PC-9 (cell line): Measurements from ENCODE around the gene FGD4. TPM values are rescaled to one million over a fixed set of nuclear protein-coding genes. Genes with fewer than 3 reads are reported as not detected.
"Not testable (repeated sequence)": the region's sequence is repeated elsewhere in the genome, so short reads cannot be mapped to it uniquely, and the experiment has no call there.

Experiments
- BruUV-seq: library from RNA; stranded (reverse); fragments of 400-500 nt; replicated peaks from 2 replicates; lab custom pipeline; 2021; lab: Mats Ljungman, UMichigan
- CTCF ChIA-PET: fragments of 300-600 bp; sonication (Branson Sonifier 250); formaldehyde crosslinking; loops from one replicate; lab custom pipeline; 2022; ENCODE audit warnings: antibody characterized with exemption; lab: Charles Lee
- POLR2A ChIA-PET: fragments of 300-600 bp; sonication (Branson Sonifier 250); formaldehyde crosslinking; loops from one replicate; lab custom pipeline; 2022; ENCODE audit warnings: antibody characterized with exemption; ENCODE audit not compliant: unreplicated experiment; lab: Charles Lee
- DNase-seq, 2 experiments: peaks; one replicate each; pipeline versions ENCODE4 v3.0.0 to v3.0.0-alpha.2; 2015 to 2022; ENCODE audit warnings: mixed read lengths in 1 of 2
- H2AFZ ChIP-seq: fragments of 200-600 bp; sonication (generic); 2 replicates; pipeline ENCODE4 v1.8.1; 2017; ENCODE audit warnings: antibody characterized with exemption
- H3F3A ChIP-seq: fragments of 200-600 bp; sonication (generic); 2 replicates; pipeline ENCODE4 v1.8.1; 2017; ENCODE audit warnings: antibody characterized with exemption, mild to moderate bottlenecking, low read depth; ENCODE audit not compliant: insufficient read depth
- H3K27ac ChIP-seq: fragments of 200-600 bp; sonication (generic); 2 replicates; pipeline ENCODE4 v1.6.1; 2016; ENCODE audit warnings: mixed run types
- H3K27me3 ChIP-seq: fragments of 200-600 bp; sonication (generic); 2 replicates; pipeline ENCODE4 v1.6.1; 2016; ENCODE audit warnings: low read depth, mixed run types; ENCODE audit not compliant: insufficient read depth
- H3K36me3 ChIP-seq: fragments of 200-600 bp; sonication (generic); 2 replicates; pipeline ENCODE4 v1.6.1; 2016; ENCODE audit warnings: low read depth, mixed run types
- H3K4me1 ChIP-seq: fragments of 200-600 bp; sonication (generic); replicated peaks from 2 replicates; pipeline ENCODE4 v1.6.1; 2016; ENCODE audit warnings: mixed run types; ENCODE audit not compliant: insufficient read depth
- H3K4me2 ChIP-seq: fragments of 200-600 bp; sonication (generic); 2 replicates; pipeline ENCODE4 v1.6.1; 2017; ENCODE audit warnings: mixed run types
- H3K4me3 ChIP-seq: fragments of 200-600 bp; sonication (generic); 2 replicates; pipeline ENCODE4 v1.6.1; 2016; ENCODE audit warnings: mixed run types
- H3K79me2 ChIP-seq: fragments of 200-600 bp; sonication (generic); 2 replicates; pipeline ENCODE4 v1.6.1; 2017; ENCODE audit warnings: low read depth, mixed run types
- H3K9me2 ChIP-seq: fragments of 200-600 bp; sonication (generic); 2 replicates; pipeline ENCODE4 v1.8.1; 2017; ENCODE audit warnings: mild to moderate bottlenecking; ENCODE audit not compliant: insufficient read depth
- H3K9me3 ChIP-seq: fragments of 200-600 bp; sonication (generic); 2 replicates; pipeline ENCODE4 v1.8.1; 2016; ENCODE audit warnings: low read depth; ENCODE audit not compliant: insufficient read depth
- H4K20me1 ChIP-seq: fragments of 200-600 bp; sonication (generic); 2 replicates; pipeline ENCODE4 v1.8.1; 2017; ENCODE audit not compliant: insufficient read depth
- EZH2 ChIP-seq: fragments of 200-600 bp; sonication (generic); IDR thresholded peaks from 2 replicates; pipeline ENCODE4 v1.8.0; 2017; ENCODE audit warnings: antibody characterized with exemption, low read depth
- intact Hi-C: fragments of 100-400 bp; cut with micrococcal nuclease; formaldehyde crosslinking; loops from one replicate; pipeline ENCODE4 v1.10.0; 2022; ENCODE audit not compliant: unreplicated experiment
- total RNA-seq: library from RNA; stranded (reverse); gene quantifications from 2 replicates; pipeline ENCODE4 v1.2.3, GENCODE V29; 2021
- TF ChIP-seq, protein P1 (sequence below): fragments of 200-600 bp; sonication (generic); conservative IDR thresholded peaks from 2 replicates; pipeline ENCODE4 v1.6.1; 2017; ENCODE audit warnings: mixed run types, antibody characterized with exemption, mild to moderate bottlenecking, moderate library complexity

FGD4 gene
- total RNA-seq, 1 experiment from 2014 or later = 28.3 TPM

DNA sequence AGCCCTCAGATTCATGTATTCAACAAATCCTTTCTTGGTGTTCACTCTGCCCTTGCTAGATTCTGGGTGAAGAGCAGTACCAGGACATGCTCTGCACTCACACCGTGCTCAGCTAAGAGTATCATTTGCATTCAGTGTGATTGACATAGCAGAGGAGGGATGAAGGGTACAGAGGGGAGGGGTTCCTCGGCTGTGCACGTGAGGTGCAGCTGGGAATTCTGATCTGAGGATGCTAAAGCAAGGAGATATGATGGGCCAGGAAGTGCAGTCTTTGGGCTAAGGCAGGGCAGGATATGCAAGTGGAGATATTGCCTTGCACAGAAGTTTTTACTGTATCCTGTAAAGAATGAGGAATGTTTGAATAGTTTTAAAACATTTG, 108.6 kb downstream of the FGD4 start:
- CTCF ChIA-PET = no interaction called here
- Histone ChIP-seq H3F3A (no peaks in the 10 kb centered on the region), H3K4me2 (no peak overlapping the region), H3K27ac (no peak overlapping the region), H3K27me3 (no peaks in the 10 kb centered on the region), H3K36me3 (no peaks in the 10 kb centered on the region), H3K4me1 (no peaks in the 10 kb centered on the region), H2AFZ (no peak overlapping the region), H4K20me1 (no peaks in the 10 kb centered on the region), H3K79me2 (no peaks in the 10 kb centered on the region), H3K9me2 (no peaks in the 10 kb centered on the region), H3K4me3 (no peak overlapping the region), H3K9me3 (no peaks in the 10 kb centered on the region)
- POLR2A ChIA-PET = no interaction called here
- intact Hi-C loops = no loop called here
- no peak for DNase-seq
- no peak for TF ChIP-seq EZH2
- TF ChIP-seq, protein P1, sequence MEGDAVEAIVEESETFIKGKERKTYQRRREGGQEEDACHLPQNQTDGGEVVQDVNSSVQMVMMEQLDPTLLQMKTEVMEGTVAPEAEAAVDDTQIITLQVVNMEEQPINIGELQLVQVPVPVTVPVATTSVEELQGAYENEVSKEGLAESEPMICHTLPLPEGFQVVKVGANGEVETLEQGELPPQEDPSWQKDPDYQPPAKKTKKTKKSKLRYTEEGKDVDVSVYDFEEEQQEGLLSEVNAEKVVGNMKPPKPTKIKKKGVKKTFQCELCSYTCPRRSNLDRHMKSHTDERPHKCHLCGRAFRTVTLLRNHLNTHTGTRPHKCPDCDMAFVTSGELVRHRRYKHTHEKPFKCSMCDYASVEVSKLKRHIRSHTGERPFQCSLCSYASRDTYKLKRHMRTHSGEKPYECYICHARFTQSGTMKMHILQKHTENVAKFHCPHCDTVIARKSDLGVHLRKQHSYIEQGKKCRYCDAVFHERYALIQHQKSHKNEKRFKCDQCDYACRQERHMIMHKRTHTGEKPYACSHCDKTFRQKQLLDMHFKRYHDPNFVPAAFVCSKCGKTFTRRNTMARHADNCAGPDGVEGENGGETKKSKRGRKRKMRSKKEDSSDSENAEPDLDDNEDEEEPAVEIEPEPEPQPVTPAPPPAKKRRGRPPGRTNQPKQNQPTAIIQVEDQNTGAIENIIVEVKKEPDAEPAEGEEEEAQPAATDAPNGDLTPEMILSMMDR = no peak
- no TSS peak for BruUV-seq

DNA sequence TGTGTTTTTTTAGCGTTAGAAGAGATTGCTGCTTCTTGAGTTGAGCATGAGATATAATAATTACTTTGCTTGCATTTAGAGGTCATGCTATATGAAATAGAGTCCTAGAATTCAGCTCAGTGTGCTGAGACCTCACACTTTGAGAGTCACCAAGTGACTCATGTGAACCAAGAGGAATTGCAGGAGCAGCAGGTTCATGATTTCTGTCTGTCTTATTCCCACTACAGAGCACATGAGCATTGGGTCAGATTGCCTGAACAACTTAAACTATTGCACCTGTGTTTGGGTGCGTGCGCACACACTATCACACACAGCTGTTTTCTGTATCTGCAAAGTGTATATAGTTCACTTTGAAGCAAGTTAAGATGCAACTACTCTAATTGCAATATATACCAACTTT, 109.3 kb downstream of the FGD4 start:
- DNase-seq = no peak
- Histone ChIP-seq H4K20me1 (no peaks in the 10 kb centered on the region), H3K4me2 (no peak overlapping the region), H2AFZ (no peak overlapping the region), H3K27ac (no peak overlapping the region), H3K4me1 (no peaks in the 10 kb centered on the region), H3K36me3 (no peaks in the 10 kb centered on the region), H3F3A (no peaks in the 10 kb centered on the region), H3K4me3 (no peak overlapping the region), H3K27me3 (no peaks in the 10 kb centered on the region), H3K79me2 (no peaks in the 10 kb centered on the region), H3K9me2 (no peaks in the 10 kb centered on the region), H3K9me3 (no peaks in the 10 kb centered on the region)
- CTCF ChIA-PET = no interaction called here
- no TSS peak for BruUV-seq
- intact Hi-C loops = no loop called here
- POLR2A ChIA-PET = no interaction called here
- no peak for TF ChIP-seq EZH2
- TF ChIP-seq, protein P1 = no peak

- no peaks in the 10 kb centered on the region for H3K9me3 ChIP-seq
- DNase-seq = no peak
- H3K36me3 ChIP-seq = no peaks in the 10 kb centered on the region
- ChIA-PET POLR2A (interaction anchor here (0.5 kb wide), 1 partner anchor 35 kb away, joined by 3 read pairs; no protein-coding TSS in a partner anchor), CTCF (no interaction called here)
- intact Hi-C loops = no loop called here
- no peak overlapping the region for H3K27ac ChIP-seq
- no TSS peak for BruUV-seq
- no peak overlapping the region for H3K4me3 ChIP-seq
- H3K79me2 ChIP-seq = no peaks in the 10 kb centered on the region
- no peaks in the 10 kb centered on the region for H3F3A ChIP-seq
- no peaks in the 10 kb centered on the region for H3K27me3 ChIP-seq
- H3K4me2 ChIP-seq = no peak overlapping the region
- TF ChIP-seq EZH2 = no peak
- TF ChIP-seq, protein P1 = no peak
- no peaks in the 10 kb centered on the region for H4K20me1 ChIP-seq
- no peak overlapping the region for H2AFZ ChIP-seq
- no peaks in the 10 kb centered on the region for H3K9me2 ChIP-seq
- H3K4me1 ChIP-seq = no peaks in the 10 kb centered on the region
Measured at GRCh38 chr12:32509328-32510091, 110.2 kb downstream of the FGD4 start.

GRCh38 chr12:32511976-32512375, 112.6 kb downstream of the FGD4 start:
- H4K20me1 ChIP-seq, POLR2A ChIA-PET, H3K27ac ChIP-seq, DNase-seq, H3K9me3 ChIP-seq, H3K4me2 ChIP-seq, H3K4me3 ChIP-seq, H3K27me3 ChIP-seq, H3K4me1 ChIP-seq, BruUV-seq, H3K79me2 ChIP-seq, intact Hi-C loops, H2AFZ ChIP-seq, H3F3A ChIP-seq, H3K9me2 ChIP-seq, H3K36me3 ChIP-seq: not testable (repeated sequence)
- CTCF ChIA-PET = interaction anchor here (0.7 kb wide), 1 partner anchor 15 kb away, joined by 4 read pairs; no protein-coding TSS in a partner anchor
